ENCODE results near the gene IRF3.
"Not testable (repeated sequence)": the region's sequence is repeated elsewhere in the genome, so short reads cannot be mapped to it uniquely, and the experiment has no call there.

The IRF3 gene

DNA sequence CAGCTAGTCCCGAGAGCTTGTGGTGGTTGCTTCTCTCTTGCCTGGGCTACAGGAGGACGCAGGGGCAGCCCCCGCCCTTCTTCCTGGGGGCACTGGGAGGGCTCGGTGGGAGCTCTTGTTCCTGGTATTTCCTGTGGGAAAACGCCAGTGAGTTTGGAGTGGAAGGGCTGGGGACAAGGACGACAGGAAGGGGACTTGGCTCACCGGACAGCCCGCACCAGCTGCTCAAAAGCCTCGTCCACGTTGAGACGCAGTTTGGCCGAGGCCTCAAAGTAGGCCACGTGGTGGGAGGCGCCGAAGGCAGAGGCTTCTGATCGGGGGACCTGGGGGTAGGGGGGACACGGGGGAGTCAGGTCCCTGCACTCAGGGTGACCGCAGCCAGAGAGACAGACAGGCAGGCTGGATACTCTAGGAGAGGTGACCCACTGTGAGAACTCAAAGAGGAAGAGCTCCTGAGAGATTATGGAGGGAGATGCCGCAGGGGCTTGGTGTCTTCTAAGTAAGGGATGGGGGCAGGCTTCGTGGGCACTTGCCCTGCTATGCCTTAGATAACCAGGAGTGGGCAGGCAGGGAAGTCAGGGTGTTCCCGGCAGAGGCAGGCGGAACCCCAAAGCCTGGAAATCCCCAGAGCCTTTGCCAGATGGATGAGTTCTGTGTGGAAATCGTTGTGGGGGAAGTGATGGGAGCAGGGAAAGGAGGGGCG, 30.0 kb downstream of the IRF3 start:
- Mint-ChIP-seq H3K9me3 (no peaks in the 10 kb centered on the region), H3K36me3 (ENCODE audit: low read depth) (peaks cover 1% of the 10 kb centered on the region), H3K27me3 (no peaks in the 10 kb centered on the region), H3K27ac (no peak overlapping the region), H3K4me1 (peaks cover 17% of the 10 kb centered on the region), H3K4me3 (no peak overlapping the region)
- DNase-seq (no peak), ATAC-seq (no peak)

DNA sequence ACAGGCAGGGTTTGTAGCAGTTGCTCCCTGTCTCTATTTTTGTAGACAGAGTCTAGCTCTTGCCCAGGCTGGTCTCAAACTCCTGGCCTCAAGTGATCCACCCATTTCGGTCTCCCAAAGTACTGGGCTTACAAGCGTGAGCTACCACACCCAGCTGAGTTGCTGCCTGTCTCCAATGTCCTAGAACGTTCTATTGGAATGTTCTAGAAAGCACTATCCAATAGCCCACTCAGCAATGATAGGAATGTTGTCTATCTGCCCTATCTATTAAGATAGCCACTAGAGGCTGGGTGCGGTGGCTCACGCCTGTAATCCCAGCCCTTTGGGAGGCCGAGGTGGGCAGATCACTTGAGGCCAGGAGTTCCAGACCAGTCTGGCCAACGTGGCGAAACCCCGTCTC, 32.4 kb downstream of the IRF3 start:
- not testable (repeated sequence) for H3K4me1 Mint-ChIP-seq; DNase-seq; H3K9me3 Mint-ChIP-seq; H3K4me3 Mint-ChIP-seq; H3K27ac Mint-ChIP-seq; H3K27me3 Mint-ChIP-seq; ATAC-seq; H3K36me3 Mint-ChIP-seq (ENCODE audit: low read depth)

DNA sequence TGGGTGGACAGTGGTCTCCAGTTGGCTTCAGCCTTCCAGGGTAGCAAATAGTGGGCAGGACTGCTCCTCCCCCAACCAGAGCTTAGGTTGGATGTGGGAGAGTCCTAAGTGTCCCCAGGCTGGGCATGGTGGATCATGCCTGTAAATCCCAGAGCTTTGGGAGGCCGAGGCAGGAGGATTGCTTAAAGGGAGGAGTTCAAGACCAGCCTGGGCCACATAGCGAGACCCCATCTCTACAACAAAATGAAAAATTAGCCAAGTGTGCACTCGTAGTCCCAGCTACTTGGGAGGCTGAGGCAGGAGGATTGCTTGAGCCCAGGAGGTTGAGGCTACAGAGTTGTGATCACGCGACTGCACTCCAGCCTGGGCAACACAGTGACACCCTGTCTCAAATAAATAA, 33.1 kb downstream of the IRF3 start:
- peaks cover 5% of the 10 kb centered on the region for H3K36me3 Mint-ChIP-seq (ENCODE audit: low read depth)
- H3K4me3 Mint-ChIP-seq = no peak overlapping the region
- no peaks in the 10 kb centered on the region for H3K4me1 Mint-ChIP-seq
- no peaks in the 10 kb centered on the region for H3K27me3 Mint-ChIP-seq
- no peaks in the 10 kb centered on the region for H3K9me3 Mint-ChIP-seq
- DNase-seq (no peak), ATAC-seq (no peak)
- no peak overlapping the region for H3K27ac Mint-ChIP-seq

GRCh38 chr19:49631610-49632192, 34.0 kb downstream of the IRF3 start:
- Mint-ChIP-seq H3K27ac (no peak overlapping the region), H3K4me3 (no peak overlapping the region)

GRCh38 chr19:49631014-49631588, 34.6 kb downstream of the IRF3 start:
- no peak overlapping the region for H3K27ac Mint-ChIP-seq
- DNase-seq (no peak), ATAC-seq (no peak)
- H3K4me1 Mint-ChIP-seq = no peaks in the 10 kb centered on the region
- peaks cover 5% of the 10 kb centered on the region for H3K36me3 Mint-ChIP-seq (ENCODE audit: low read depth)
- H3K9me3 Mint-ChIP-seq = no peaks in the 10 kb centered on the region
- H3K4me3 Mint-ChIP-seq = no peak overlapping the region
- no peaks in the 10 kb centered on the region for H3K27me3 Mint-ChIP-seq

More at GRCh38 chr19:49631610-49632192, 34.0 kb downstream of the IRF3 start:
- H3K27me3 Mint-ChIP-seq = no peaks in the 10 kb centered on the region
- ATAC-seq (no peak), DNase-seq (no peak)
- no peaks in the 10 kb centered on the region for H3K4me1 Mint-ChIP-seq
- H3K36me3 Mint-ChIP-seq (ENCODE audit: low read depth) = peaks cover 5% of the 10 kb centered on the region
- no peaks in the 10 kb centered on the region for H3K9me3 Mint-ChIP-seq

DNA sequence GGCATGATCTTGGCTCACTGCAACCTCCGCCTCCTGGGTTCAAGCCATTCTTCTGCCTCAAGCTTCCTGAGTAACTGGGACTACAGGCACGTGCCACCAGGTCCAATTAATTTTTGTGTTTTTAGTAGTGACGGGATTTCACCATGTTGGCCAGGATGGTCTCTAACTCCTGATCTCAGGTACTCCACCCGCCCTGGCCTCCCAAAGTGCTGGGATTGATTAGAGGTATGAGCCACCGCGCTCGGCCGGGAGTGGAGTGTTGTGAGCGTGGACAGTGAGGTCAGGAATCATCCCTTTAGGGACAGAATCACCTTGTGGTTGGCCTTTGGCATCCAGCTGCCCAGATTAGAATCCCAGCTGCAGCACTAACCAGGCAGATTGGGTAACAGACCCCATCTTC, 36.0 kb downstream of the IRF3 start:
- Mint-ChIP-seq H3K4me1 (no peaks in the 10 kb centered on the region), H3K27me3 (no peaks in the 10 kb centered on the region), H3K4me3 (no peak overlapping the region), H3K27ac (no peak overlapping the region), H3K9me3 (no peaks in the 10 kb centered on the region), H3K36me3 (ENCODE audit: low read depth) (peaks cover 5% of the 10 kb centered on the region)
- DNase-seq (no peak), ATAC-seq (no peak)

- ATAC-seq = no peak
- Mint-ChIP-seq H3K36me3 (ENCODE audit: low read depth) (peaks cover 7% of the 10 kb centered on the region), H3K9me3 (no peaks in the 10 kb centered on the region), H3K4me3 (no peak overlapping the region), H3K27ac (no peak overlapping the region), H3K4me1 (no peaks in the 10 kb centered on the region), H3K27me3 (no peaks in the 10 kb centered on the region)
- no peak for DNase-seq
Measured at GRCh38 chr19:49626226-49626625, 39.4 kb downstream of the IRF3 start.

- peaks cover 7% of the 10 kb centered on the region for H3K36me3 Mint-ChIP-seq (ENCODE audit: low read depth)
- H3K4me1 Mint-ChIP-seq = no peaks in the 10 kb centered on the region
- H3K27ac Mint-ChIP-seq = no peak overlapping the region
- H3K4me3 Mint-ChIP-seq = no peak overlapping the region
- no peaks in the 10 kb centered on the region for H3K27me3 Mint-ChIP-seq
- ATAC-seq (no peak), DNase-seq (no peak)
- H3K9me3 Mint-ChIP-seq = no peaks in the 10 kb centered on the region
Measured at GRCh38 chr19:49624967-49625910, 40.4 kb downstream of the IRF3 start.

DNA sequence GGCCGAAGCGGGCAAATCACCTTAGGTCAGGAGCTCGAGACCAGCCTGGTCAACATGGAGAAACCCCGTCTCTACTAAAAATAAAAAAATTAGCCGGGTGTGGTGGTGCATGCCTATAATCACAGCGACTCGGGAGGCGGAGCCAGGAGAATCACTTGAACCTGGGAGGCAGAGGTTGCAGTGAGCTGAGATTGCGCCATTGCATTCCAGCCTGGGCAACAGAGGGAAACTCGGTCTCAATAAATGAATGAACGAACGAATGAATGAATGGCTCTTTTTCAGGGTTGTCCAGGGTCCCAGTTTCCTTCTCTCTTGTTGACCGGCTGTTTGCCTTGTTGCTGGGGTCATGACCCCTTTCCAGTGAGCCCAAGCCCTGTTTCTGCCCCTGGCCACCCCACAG, 47.8 kb downstream of the IRF3 start:
- not testable (repeated sequence) for ATAC-seq, DNase-seq, H3K27ac Mint-ChIP-seq, H3K4me3 Mint-ChIP-seq, H3K9me3 Mint-ChIP-seq, H3K27me3 Mint-ChIP-seq
- H3K36me3 Mint-ChIP-seq (ENCODE audit: low read depth) = peaks cover 24% of the 10 kb centered on the region
- peaks cover 17% of the 10 kb centered on the region for H3K4me1 Mint-ChIP-seq

DNA sequence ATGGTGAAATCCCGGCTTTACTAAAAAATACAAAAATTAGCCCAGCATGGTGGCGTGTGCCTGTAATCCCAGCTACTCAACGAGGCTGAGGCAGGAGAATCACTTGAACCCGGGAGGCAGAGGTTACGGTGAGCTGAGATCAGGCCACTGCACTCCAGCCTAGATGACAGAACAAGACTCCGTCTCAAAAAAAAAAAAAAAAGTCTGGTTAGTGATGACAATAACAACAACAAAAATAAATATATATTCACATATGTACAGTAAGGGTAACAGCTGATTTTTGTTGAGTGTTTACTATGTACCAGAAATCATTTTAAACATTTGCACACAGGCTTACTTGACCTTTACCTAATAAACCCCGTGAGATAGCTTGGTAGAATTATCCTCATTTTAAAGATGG, 48.7 kb downstream of the IRF3 start:
- Mint-ChIP-seq H3K4me3 (no peak overlapping the region), H3K4me1 (peaks cover 21% of the 10 kb centered on the region), H3K27me3 (no peaks in the 10 kb centered on the region), H3K9me3 (no peaks in the 10 kb centered on the region), H3K27ac (no peak overlapping the region), H3K36me3 (ENCODE audit: low read depth) (peaks cover 23% of the 10 kb centered on the region)
- ATAC-seq = no peak
- DNase-seq = no peak

DNA sequence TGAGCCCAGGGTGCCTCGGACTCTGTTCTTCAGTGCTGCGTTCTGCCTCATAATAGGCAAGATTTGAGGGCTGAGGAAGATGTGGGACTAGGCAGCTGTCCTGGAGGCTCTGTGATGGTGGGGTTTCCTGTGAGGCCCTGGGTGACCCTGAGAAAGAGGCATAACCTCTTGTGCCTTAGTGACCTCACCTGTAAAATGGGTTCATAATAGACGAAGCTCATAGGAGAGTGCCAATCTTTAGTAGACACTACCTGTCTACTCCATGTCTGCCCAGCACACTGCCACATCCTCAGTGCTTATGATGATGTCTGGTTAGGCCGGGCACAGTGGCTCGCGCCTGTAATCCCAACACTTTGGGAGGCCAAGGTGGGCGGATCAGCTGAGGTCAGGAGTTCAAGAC, 49.1 kb downstream of the IRF3 start:
- peaks cover 23% of the 10 kb centered on the region for H3K36me3 Mint-ChIP-seq (ENCODE audit: low read depth)

GRCh38 chr19:49615861-49616260, 49.8 kb downstream of the IRF3 start:
- no peak overlapping the region for H3K27ac Mint-ChIP-seq
- H3K27me3 Mint-ChIP-seq = no peaks in the 10 kb centered on the region
- no peak overlapping the region for H3K4me3 Mint-ChIP-seq
- H3K36me3 Mint-ChIP-seq (ENCODE audit: low read depth) = peaks cover 23% of the 10 kb centered on the region
- ATAC-seq (no peak), DNase-seq (no peak)
- no peaks in the 10 kb centered on the region for H3K9me3 Mint-ChIP-seq
- H3K4me1 Mint-ChIP-seq = peaks cover 21% of the 10 kb centered on the region

More for the DNA sequence above, 49.1 kb downstream of the IRF3 start:
- H3K9me3 Mint-ChIP-seq = no peaks in the 10 kb centered on the region
- H3K4me3 Mint-ChIP-seq = no peak overlapping the region
- H3K4me1 Mint-ChIP-seq = peaks cover 21% of the 10 kb centered on the region
- no peak for ATAC-seq
- H3K27ac Mint-ChIP-seq = no peak overlapping the region
- H3K27me3 Mint-ChIP-seq = no peaks in the 10 kb centered on the region
- no peak for DNase-seq

DNA sequence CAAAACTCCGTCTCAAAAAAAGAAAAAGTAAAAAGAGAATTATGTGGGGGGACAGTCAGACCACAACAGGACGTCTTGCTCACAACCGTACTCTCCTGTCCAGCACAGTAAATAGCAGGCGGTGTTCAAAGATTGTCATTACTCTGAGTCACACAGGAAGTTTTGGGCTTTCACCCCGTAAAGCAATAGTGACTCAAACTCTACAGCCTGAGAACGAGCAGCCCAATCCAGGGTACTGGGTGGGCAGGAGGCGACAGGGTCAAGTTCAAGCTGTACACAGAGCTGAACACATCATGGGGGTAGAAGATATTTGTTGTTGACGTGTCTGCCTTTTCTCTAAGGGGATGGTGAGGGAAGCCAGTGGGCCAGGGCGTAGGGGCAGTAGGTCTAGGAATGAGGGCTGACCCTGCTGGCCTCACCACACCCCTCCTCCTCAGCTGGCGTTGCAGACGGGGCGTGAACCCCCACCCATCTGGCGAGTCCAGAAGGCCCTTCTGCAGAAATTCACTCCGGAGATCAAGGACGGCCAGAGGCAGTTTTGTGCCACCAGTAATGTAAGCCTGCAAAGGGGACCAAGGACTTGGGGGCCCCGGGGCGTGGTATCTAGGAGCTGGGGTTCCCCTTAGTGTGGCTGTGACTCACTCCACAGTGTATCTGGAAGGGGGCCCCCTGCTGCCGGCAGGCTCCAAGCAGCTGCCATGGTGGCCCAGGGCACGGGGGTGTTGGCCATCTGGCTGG, 51.4 kb downstream of the IRF3 start:
- H3K4me3 Mint-ChIP-seq = peak overlapping the region; percentile 9
- DNase-seq (peak; percentile 56), ATAC-seq (peak; percentile 87)
- H3K27me3 Mint-ChIP-seq = no peaks in the 10 kb centered on the region
- peaks cover 23% of the 10 kb centered on the region for H3K36me3 Mint-ChIP-seq (ENCODE audit: low read depth)
- H3K4me1 Mint-ChIP-seq = peaks cover 21% of the 10 kb centered on the region
- H3K9me3 Mint-ChIP-seq = no peaks in the 10 kb centered on the region
- H3K27ac Mint-ChIP-seq = peak overlapping the region; percentile 83

GRCh38 chr19:49613374-49613773, 52.3 kb downstream of the IRF3 start:
- DNase-seq = no peak
- H3K4me1 Mint-ChIP-seq = peaks cover 21% of the 10 kb centered on the region
- H3K9me3 Mint-ChIP-seq = no peaks in the 10 kb centered on the region
- no peak overlapping the region for H3K4me3 Mint-ChIP-seq
- no peak overlapping the region for H3K27ac Mint-ChIP-seq
- ATAC-seq = no peak
- peaks cover 23% of the 10 kb centered on the region for H3K36me3 Mint-ChIP-seq (ENCODE audit: low read depth)
- H3K27me3 Mint-ChIP-seq = no peaks in the 10 kb centered on the region

Measured in activated naive CD8-positive, alpha-beta T cell treated with anti-CD3 and anti-CD28 coated beads, Interleukin-2, amount 50 U/mL, for 24 hours (primary cell).